PFSK-1 (cell line): ENCODE results near the gene CDC42BPB.

Source experiments
- FOXP2 ChIP-seq: optimal IDR thresholded peaks from 2 replicates; pipeline ENCODE3; 2011; ENCODE audit warnings: borderline replicate concordance, control low read depth, inconsistent platforms; ENCODE audit not compliant: insufficient read depth; ENCODE audit errors: extremely low read length, extremely low read depth
- POLR2AphosphoS5 ChIP-seq: IDR thresholded peaks from 2 replicates; pipeline ENCODE4 v1.6.1; 2012; ENCODE audit warnings: low read depth, mild to moderate bottlenecking, control low read depth, low read length, moderate library complexity
- REST ChIP-seq, 2 experiments: IDR thresholded peaks; 2 replicates each; pipeline versions ENCODE4 v1.6.1 to v1.8.0; 2011 to 2012; ENCODE audit warnings: low read depth in 2 of 2, low read length in 2 of 2, control low read depth in 1 of 2, inconsistent platforms in 1 of 2, mild to moderate bottlenecking in 1 of 2, moderate library complexity in 1 of 2; ENCODE audit not compliant: insufficient read depth in 1 of 2
- SIN3A ChIP-seq: IDR thresholded peaks from 2 replicates; pipeline ENCODE4 v1.6.1; 2012; ENCODE audit warnings: mild to moderate bottlenecking, low read length, moderate library complexity, borderline replicate concordance; ENCODE audit not compliant: insufficient read depth
- TAF1 ChIP-seq: IDR thresholded peaks from 2 replicates; pipeline ENCODE4 v1.6.1; 2012; ENCODE audit warnings: low read length, control low read depth, borderline replicate concordance; ENCODE audit not compliant: insufficient read depth

CDC42BPB gene

GRCh38 chr14:102973706-102974285 is 83.6 kb downstream of the CDC42BPB start:
- no peak for TF ChIP-seq POLR2AphosphoS5

- no peak for TF ChIP-seq POLR2AphosphoS5
- no peak for TF ChIP-seq SIN3A
- TF ChIP-seq TAF1 = no peak
- TF ChIP-seq FOXP2 = no peak
- no peak for TF ChIP-seq REST (IDR thresholded peaks at IDR 0.05; ENCODE audit: insufficient read depth in 1 of 2, low read depth in 2 of 2, low read length in 2 of 2)
Observed at GRCh38 chr14:102971836-102972606, 85.3 kb downstream of the CDC42BPB start.

- TF ChIP-seq REST (IDR thresholded peaks at IDR 0.05; ENCODE audit: insufficient read depth in 1 of 2, low read depth in 2 of 2, low read length in 2 of 2) (no peak), POLR2AphosphoS5 (no peak), FOXP2 (no peak), TAF1 (no peak), SIN3A (no peak)
Observed at GRCh38 chr14:102971314-102971713, 86.0 kb downstream of the CDC42BPB start.

- TF ChIP-seq SIN3A (no peak), POLR2AphosphoS5 (no peak)
Observed at GRCh38 chr14:102970496-102970895, 86.9 kb downstream of the CDC42BPB start.

GRCh38 chr14:102969901-102970300 is 87.4 kb downstream of the CDC42BPB start:
- TF ChIP-seq SIN3A = no peak
- no peak for TF ChIP-seq TAF1
- TF ChIP-seq REST (IDR thresholded peaks at IDR 0.05; ENCODE audit: insufficient read depth in 1 of 2, low read depth in 2 of 2, low read length in 2 of 2) = no peak
- TF ChIP-seq FOXP2 = no peak
- TF ChIP-seq POLR2AphosphoS5 = no peak

- TF ChIP-seq TAF1 (no peak), POLR2AphosphoS5 (no peak), SIN3A (no peak), REST (IDR thresholded peaks at IDR 0.05; ENCODE audit: insufficient read depth in 1 of 2, low read depth in 2 of 2, low read length in 2 of 2) (no peak), FOXP2 (no peak)
Observed at GRCh38 chr14:102969060-102969791, 88.1 kb downstream of the CDC42BPB start.
